Frontal cortex (tissue), 4 donors: Measurements from ENCODE around the gene ITIH1. TPM values are rescaled to one million over a fixed set of nuclear protein-coding genes. Genes with fewer than 3 reads are reported as not detected.

ENCODE experiments used
- DNase-seq, 2 donors: peaks; one replicate each; pipeline ENCODE4 v3.0.0; 2012; ENCODE audit warnings: low spot score in 2 of 2
- FAIRE-seq: peaks from 2 replicates; lab custom pipeline; 2012; peaks lifted over from hg19 to GRCh38; lab: Jason Lieb, UNC
- total RNA-seq: library from RNA; depleted of rRNA; stranded (reverse); fragments of >200 nt; gene quantifications from one replicate; pipeline ENCODE4 v1.2.3, GENCODE V29; 2014
- donor health status: control.
- donor health status: control.
- donor health status: control.

The ITIH1 gene
- total RNA-seq, 1 donor from 2014 or later, result not detected

- FAIRE-seq, result no peak
- no peak for DNase-seq
Measured at GRCh38 chr3:52788890-52789745, 11.7 kb downstream of the ITIH1 start.

GRCh38 chr3:52789746-52790040 lies 12.3 kb downstream of the ITIH1 start:
- DNase-seq, result no peak
- no peak for FAIRE-seq

GRCh38 chr3:52790337-52790736 lies 12.9 kb downstream of the ITIH1 start:
- DNase-seq, result no peak
- no peak for FAIRE-seq

GRCh38 chr3:52790741-52791140 lies 13.3 kb downstream of the ITIH1 start:
- DNase-seq (no peak), FAIRE-seq (no peak)

GRCh38 chr3:52791366-52791765 lies 14.0 kb downstream of the ITIH1 start:
- FAIRE-seq (no peak), DNase-seq (no peak)

- no peak for FAIRE-seq
- no peak for DNase-seq
Measured at GRCh38 chr3:52791928-52792327, 14.5 kb downstream of the ITIH1 start.

GRCh38 chr3:52792413-52792812 lies 15.0 kb downstream of the ITIH1 start:
- no peak for FAIRE-seq
- no peak for DNase-seq

GRCh38 chr3:52792961-52793695 lies 15.7 kb downstream of the ITIH1 start:
- DNase-seq (no peak), FAIRE-seq (no peak)

GRCh38 chr3:52793702-52794611 lies 16.6 kb downstream of the ITIH1 start:
- no peak for DNase-seq
- no peak for FAIRE-seq

GRCh38 chr3:52794612-52795099 lies 17.3 kb downstream of the ITIH1 start, which contains the start of gene ITIH3:
Gene ITIH3, plus strand, starts transcription at chr3:52794796. Its CDS starts 8 bp downstream, at chr3:52794804.
- DNase-seq, result no peak
- no peak for FAIRE-seq

GRCh38 chr3:52795298-52795900 lies 18.0 kb downstream of the ITIH1 start:
- no peak for FAIRE-seq
- DNase-seq, result no peak

- DNase-seq (no peak), FAIRE-seq (no peak)
Measured at GRCh38 chr3:52796411-52796810, 19.0 kb downstream of the ITIH1 start.

GRCh38 chr3:52798376-52798977 lies 21.1 kb downstream of the ITIH1 start:
- no peak for DNase-seq
- FAIRE-seq, result no peak

- FAIRE-seq (no peak), DNase-seq (no peak)
Measured at GRCh38 chr3:52798978-52799476, 21.6 kb downstream of the ITIH1 start.

GRCh38 chr3:52800079-52800478 lies 22.7 kb downstream of the ITIH1 start:
- FAIRE-seq, result no peak

GRCh38 chr3:52801839-52802238 lies 24.4 kb downstream of the ITIH1 start:
- FAIRE-seq (no peak), DNase-seq (no peak)

More at GRCh38 chr3:52800079-52800478, 22.7 kb downstream of the ITIH1 start:
- no peak for DNase-seq

- no peak for FAIRE-seq
- DNase-seq, result no peak
Measured at GRCh38 chr3:52805270-52806039, 28.1 kb downstream of the ITIH1 start.

- DNase-seq (no peak), FAIRE-seq (no peak)
Measured at GRCh38 chr3:52809149-52809548, 31.8 kb downstream of the ITIH1 start.
